Measurements from ENCODE around the gene ARHGAP6. TPM values are rescaled to one million over a fixed set of nuclear protein-coding genes. Genes with fewer than 3 reads are reported as not detected.

ARHGAP6 gene
- total RNA-seq, 4 donors from 2014 or later = 2.1 to 30.5 (median 4.9) TPM

DNA sequence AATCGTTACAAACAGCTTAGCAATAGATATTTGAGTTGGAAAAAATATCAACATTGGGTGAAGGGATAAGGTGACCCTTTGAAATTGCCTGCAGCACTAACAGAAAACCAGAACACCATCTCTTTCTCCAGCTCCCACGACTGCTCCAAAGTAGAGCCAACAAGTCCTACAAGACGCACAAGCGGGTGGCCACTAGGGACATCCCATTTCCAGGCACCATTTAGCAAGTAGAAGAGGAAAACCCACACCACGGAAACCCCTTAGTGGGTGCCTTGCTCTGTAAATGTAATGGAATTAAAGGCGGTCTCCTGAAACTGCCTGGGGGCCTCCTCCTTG lies 1.9 kb downstream of the ARHGAP6 start:
- Histone ChIP-seq H3K36me3 (no peaks in the 10 kb centered on the region), H3K4me1 (no peaks in the 10 kb centered on the region), H3K4me3 (peak overlapping the region in 3 of 4 donors; percentile 18 to 50 (median 36)), H3K27ac (peak overlapping the region in 1 of 4 donors; percentile 70), H3K9me3 (no peaks in the 10 kb centered on the region), H3K27me3 (no peaks in the 10 kb centered on the region)
- TF ChIP-seq CTCF (IDR thresholded peaks at IDR 0.05) (no peak), POLR2A (IDR thresholded peaks at IDR 0.05) (no peak)
- DNase-seq = no peak

DNA sequence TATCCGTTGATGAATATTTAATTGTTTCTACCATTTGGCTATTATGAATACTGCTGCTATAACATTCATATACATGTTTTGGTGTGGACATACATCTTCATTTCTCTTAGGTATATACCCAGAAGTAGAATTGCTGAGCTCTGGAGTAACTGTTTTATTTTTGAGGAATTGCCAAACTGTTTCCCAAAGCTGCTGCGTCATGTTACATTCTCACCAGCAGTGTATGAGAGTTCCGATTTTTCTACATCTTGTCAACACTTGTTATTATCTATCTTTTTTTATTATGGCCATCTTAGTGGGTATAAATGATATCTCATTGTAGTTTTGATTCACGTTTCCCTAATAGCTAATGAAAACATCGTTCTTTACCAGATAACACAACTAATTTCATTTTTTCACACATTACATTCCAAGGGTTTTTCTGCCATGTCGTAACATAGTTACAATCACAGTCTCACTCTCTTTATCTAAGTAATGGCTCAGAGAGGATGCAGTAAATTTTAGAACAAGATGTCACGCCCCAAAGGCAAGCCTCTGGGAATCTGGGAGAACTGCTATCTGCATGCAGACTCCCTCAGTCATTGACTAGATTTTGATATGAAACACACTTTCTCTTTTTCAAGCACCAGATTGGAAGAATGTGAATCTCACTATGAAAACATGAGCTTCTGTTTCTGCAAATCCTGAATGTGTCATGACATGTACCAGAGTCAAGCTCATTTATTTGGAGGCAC lies 10.3 kb downstream of the ARHGAP6 start:
- no peaks in the 10 kb centered on the region for H3K9me3 ChIP-seq
- TF ChIP-seq POLR2A (IDR thresholded peaks at IDR 0.05) (no peak), CTCF (IDR thresholded peaks at IDR 0.05) (no peak)
- no peaks in the 10 kb centered on the region for H3K36me3 ChIP-seq
- DNase-seq = no peak
- H3K4me3 ChIP-seq = no peak overlapping the region
- no peaks in the 10 kb centered on the region for H3K4me1 ChIP-seq
- H3K27ac ChIP-seq = no peak overlapping the region
- no peaks in the 10 kb centered on the region for H3K27me3 ChIP-seq

- Histone ChIP-seq H3K27me3 (no peaks in the 10 kb centered on the region), H3K4me1 (no peaks in the 10 kb centered on the region), H3K27ac (no peak overlapping the region), H3K4me3 (no peak overlapping the region), H3K9me3 (no peaks in the 10 kb centered on the region), H3K36me3 (no peaks in the 10 kb centered on the region)
- DNase-seq = no peak
- TF ChIP-seq CTCF (IDR thresholded peaks at IDR 0.05) = no peak
- no peak for TF ChIP-seq POLR2A (IDR thresholded peaks at IDR 0.05)
Measured at GRCh38 chrX:11648705-11649519, 16.8 kb downstream of the ARHGAP6 start.

DNA sequence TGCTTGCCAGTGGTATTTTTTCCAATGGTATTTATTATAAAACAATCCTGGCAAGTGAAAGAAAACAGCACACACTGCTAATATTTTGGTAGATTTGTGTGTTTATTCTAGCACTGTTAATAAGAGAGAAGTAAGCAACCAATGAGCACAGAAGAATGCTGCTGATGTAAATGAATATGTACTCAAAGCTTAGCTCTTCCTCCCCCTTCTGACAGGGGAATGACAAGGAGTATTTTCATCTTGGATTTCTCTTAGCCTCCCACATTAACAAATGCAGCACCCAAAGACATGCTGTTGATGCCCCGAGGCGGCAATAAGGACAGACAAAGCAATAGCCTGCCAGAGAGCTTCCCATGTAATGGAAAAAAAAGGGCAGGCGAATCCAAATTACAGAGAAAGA lies 18.6 kb downstream of the ARHGAP6 start:
- Histone ChIP-seq H3K9me3 (no peaks in the 10 kb centered on the region), H3K27me3 (no peaks in the 10 kb centered on the region), H3K4me3 (no peak overlapping the region), H3K27ac (no peak overlapping the region), H3K4me1 (no peaks in the 10 kb centered on the region), H3K36me3 (no peaks in the 10 kb centered on the region)
- DNase-seq = no peak
- TF ChIP-seq CTCF (IDR thresholded peaks at IDR 0.05) (no peak), POLR2A (IDR thresholded peaks at IDR 0.05) (no peak)

GRCh38 chrX:11641349-11642065 lies 24.2 kb downstream of the ARHGAP6 start:
- Histone ChIP-seq H3K36me3 (no peaks in the 10 kb centered on the region), H3K4me1 (no peaks in the 10 kb centered on the region), H3K9me3 (no peaks in the 10 kb centered on the region), H3K27ac (no peak overlapping the region), H3K27me3 (no peaks in the 10 kb centered on the region), H3K4me3 (no peak overlapping the region)
- TF ChIP-seq POLR2A (IDR thresholded peaks at IDR 0.05) (no peak), CTCF (IDR thresholded peaks at IDR 0.05) (no peak)
- DNase-seq = no peak

Data from Peyer's patch (tissue), 4 donors.